Measurements from ENCODE around the gene CLEC7A.

CLEC7A gene

DNA sequence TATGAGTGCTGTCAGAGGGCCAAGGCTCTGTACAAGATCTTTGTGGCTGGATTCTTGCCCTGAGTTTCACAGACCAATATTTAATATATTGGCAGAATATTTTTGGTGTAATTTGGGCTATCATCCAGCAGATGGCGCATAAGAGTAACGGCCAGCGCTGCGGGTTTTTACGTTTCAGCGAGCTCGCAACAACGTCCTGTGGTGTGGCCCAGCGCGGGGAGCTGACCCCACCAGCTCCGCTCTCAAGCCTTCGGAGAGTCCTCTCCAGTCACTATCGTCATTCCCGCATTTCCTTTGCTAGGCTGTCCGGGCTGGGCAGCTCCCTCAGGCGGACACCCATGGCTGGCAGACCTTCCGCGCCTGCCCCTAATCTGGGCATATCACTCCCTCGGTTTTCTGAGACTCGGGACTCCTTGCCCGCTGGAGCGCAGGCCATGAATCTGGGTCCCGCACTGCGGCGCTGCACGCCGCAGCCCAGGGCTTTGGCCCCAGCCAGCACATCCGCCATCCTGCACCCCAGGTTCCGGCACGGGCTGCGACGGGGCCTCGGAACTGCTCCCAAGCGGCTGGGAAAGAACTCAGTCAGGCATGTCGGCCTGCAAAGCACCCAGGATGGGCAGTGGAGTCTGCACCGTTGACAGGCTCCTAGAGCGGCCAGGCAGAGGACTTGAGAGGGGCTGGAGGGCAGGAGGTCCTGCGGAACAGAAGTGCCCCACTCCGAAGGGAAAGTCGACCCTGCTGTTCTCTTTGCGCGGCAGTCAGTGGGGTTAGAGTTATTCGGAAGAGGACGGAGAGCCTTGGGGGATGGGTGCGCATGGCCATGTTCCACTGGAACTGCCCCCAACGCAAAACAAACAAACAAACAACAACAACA is 23.5 kb upstream of the CLEC7A start:
- no peaks in the 10 kb centered on the region for H3K79me2 ChIP-seq (ENCODE audit: insufficient read depth, low read length)
- H2AFZ ChIP-seq (ENCODE audit: low read length), result no peak overlapping the region; the same call in 1 of the 2 replicates
- H3F3A ChIP-seq (ENCODE audit: low read depth), result no peaks in the 10 kb centered on the region
- no peak overlapping the region for H3K9ac ChIP-seq (ENCODE audit: low read depth, low read length, poor library complexity, severe bottlenecking)
- H3K4me1 ChIP-seq (ENCODE audit: insufficient read depth, low read length, poor library complexity, severe bottlenecking), result no peaks in the 10 kb centered on the region
- H3K27me3 ChIP-seq (ENCODE audit: insufficient read depth, low read length, poor library complexity, severe bottlenecking), result no peaks in the 10 kb centered on the region
- H3K9me3 ChIP-seq (ENCODE audit: insufficient read depth, low read depth, low read length), result no peaks in the 10 kb centered on the region
- H3K4me2 ChIP-seq (ENCODE audit: low read depth, low read length, poor library complexity, severe bottlenecking), result peak overlapping the region; percentile 54
- no peaks in the 10 kb centered on the region for H4K20me1 ChIP-seq (ENCODE audit: insufficient read depth, low read length, poor library complexity, severe bottlenecking)
- H3K36me3 ChIP-seq (ENCODE audit: insufficient read depth, low read length), result no peaks in the 10 kb centered on the region
- H3K4me3 ChIP-seq (ENCODE audit: low read length, poor library complexity, severe bottlenecking), result peak overlapping the region; percentile 45
- TF ChIP-seq, protein P1, sequence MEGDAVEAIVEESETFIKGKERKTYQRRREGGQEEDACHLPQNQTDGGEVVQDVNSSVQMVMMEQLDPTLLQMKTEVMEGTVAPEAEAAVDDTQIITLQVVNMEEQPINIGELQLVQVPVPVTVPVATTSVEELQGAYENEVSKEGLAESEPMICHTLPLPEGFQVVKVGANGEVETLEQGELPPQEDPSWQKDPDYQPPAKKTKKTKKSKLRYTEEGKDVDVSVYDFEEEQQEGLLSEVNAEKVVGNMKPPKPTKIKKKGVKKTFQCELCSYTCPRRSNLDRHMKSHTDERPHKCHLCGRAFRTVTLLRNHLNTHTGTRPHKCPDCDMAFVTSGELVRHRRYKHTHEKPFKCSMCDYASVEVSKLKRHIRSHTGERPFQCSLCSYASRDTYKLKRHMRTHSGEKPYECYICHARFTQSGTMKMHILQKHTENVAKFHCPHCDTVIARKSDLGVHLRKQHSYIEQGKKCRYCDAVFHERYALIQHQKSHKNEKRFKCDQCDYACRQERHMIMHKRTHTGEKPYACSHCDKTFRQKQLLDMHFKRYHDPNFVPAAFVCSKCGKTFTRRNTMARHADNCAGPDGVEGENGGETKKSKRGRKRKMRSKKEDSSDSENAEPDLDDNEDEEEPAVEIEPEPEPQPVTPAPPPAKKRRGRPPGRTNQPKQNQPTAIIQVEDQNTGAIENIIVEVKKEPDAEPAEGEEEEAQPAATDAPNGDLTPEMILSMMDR (conservative IDR thresholded peaks at IDR 0.05; ENCODE audit: low read length), result peak; percentile 58
- no peak for TF ChIP-seq EZH2phosphoT487 (IDR thresholded peaks at IDR 0.05; ENCODE audit: borderline replicate concordance)
- no peaks in the 10 kb centered on the region for H3K9me2 ChIP-seq (replicated peaks; ENCODE audit: low read depth, low read length)

GRCh38 chr12:10151621-10152020 is 21.6 kb upstream of the CLEC7A start:
- H3K9me3 ChIP-seq (ENCODE audit: insufficient read depth, low read depth, low read length), result no peaks in the 10 kb centered on the region
- no peak overlapping the region for H3K4me3 ChIP-seq (ENCODE audit: low read length, poor library complexity, severe bottlenecking)
- no peak overlapping the region for H3K4me2 ChIP-seq (ENCODE audit: low read depth, low read length, poor library complexity, severe bottlenecking)
- H3K4me1 ChIP-seq (ENCODE audit: insufficient read depth, low read length, poor library complexity, severe bottlenecking), result no peaks in the 10 kb centered on the region
- H3K9me2 ChIP-seq (replicated peaks; ENCODE audit: low read depth, low read length), result no peaks in the 10 kb centered on the region
- no peaks in the 10 kb centered on the region for H3K79me2 ChIP-seq (ENCODE audit: insufficient read depth, low read length)
- no peaks in the 10 kb centered on the region for H3F3A ChIP-seq (ENCODE audit: low read depth)
- TF ChIP-seq EZH2phosphoT487 (IDR thresholded peaks at IDR 0.05; ENCODE audit: borderline replicate concordance), result no peak
- TF ChIP-seq, protein P1 (conservative IDR thresholded peaks at IDR 0.05; ENCODE audit: low read length), result no peak
- H3K9ac ChIP-seq (ENCODE audit: low read depth, low read length, poor library complexity, severe bottlenecking), result no peak overlapping the region
- no peak overlapping the region for H2AFZ ChIP-seq (ENCODE audit: low read length)
- H4K20me1 ChIP-seq (ENCODE audit: insufficient read depth, low read length, poor library complexity, severe bottlenecking), result no peaks in the 10 kb centered on the region
- H3K36me3 ChIP-seq (ENCODE audit: insufficient read depth, low read length), result no peaks in the 10 kb centered on the region
- no peaks in the 10 kb centered on the region for H3K27me3 ChIP-seq (ENCODE audit: insufficient read depth, low read length, poor library complexity, severe bottlenecking)

- no peak overlapping the region for H3K4me2 ChIP-seq (ENCODE audit: low read depth, low read length, poor library complexity, severe bottlenecking)
- no peaks in the 10 kb centered on the region for H3K4me1 ChIP-seq (ENCODE audit: insufficient read depth, low read length, poor library complexity, severe bottlenecking)
- H3K9me3 ChIP-seq (ENCODE audit: insufficient read depth, low read depth, low read length), result no peaks in the 10 kb centered on the region
- H3K79me2 ChIP-seq (ENCODE audit: insufficient read depth, low read length), result no peaks in the 10 kb centered on the region
- H3K4me3 ChIP-seq (ENCODE audit: low read length, poor library complexity, severe bottlenecking), result no peak overlapping the region
- H3K36me3 ChIP-seq (ENCODE audit: insufficient read depth, low read length), result no peaks in the 10 kb centered on the region
- H3K9ac ChIP-seq (ENCODE audit: low read depth, low read length, poor library complexity, severe bottlenecking), result no peak overlapping the region
- H2AFZ ChIP-seq (ENCODE audit: low read length), result no peak overlapping the region
- no peaks in the 10 kb centered on the region for H3K27me3 ChIP-seq (ENCODE audit: insufficient read depth, low read length, poor library complexity, severe bottlenecking)
- TF ChIP-seq, protein P1 (conservative IDR thresholded peaks at IDR 0.05; ENCODE audit: low read length), result no peak
- no peak for TF ChIP-seq EZH2phosphoT487 (IDR thresholded peaks at IDR 0.05; ENCODE audit: borderline replicate concordance)
- H3K9me2 ChIP-seq (replicated peaks; ENCODE audit: low read depth, low read length), result no peaks in the 10 kb centered on the region
- H3F3A ChIP-seq (ENCODE audit: low read depth), result no peaks in the 10 kb centered on the region
- H4K20me1 ChIP-seq (ENCODE audit: insufficient read depth, low read length, poor library complexity, severe bottlenecking), result no peaks in the 10 kb centered on the region
Measured at GRCh38 chr12:10147714-10148403, 17.9 kb upstream of the CLEC7A start.
